ENCODE data around the gene MAGT1.
"Not testable (repeated sequence)": the region's sequence is repeated elsewhere in the genome, so short reads cannot be mapped to it uniquely, and the experiment has no call there.

The MAGT1 gene

DNA sequence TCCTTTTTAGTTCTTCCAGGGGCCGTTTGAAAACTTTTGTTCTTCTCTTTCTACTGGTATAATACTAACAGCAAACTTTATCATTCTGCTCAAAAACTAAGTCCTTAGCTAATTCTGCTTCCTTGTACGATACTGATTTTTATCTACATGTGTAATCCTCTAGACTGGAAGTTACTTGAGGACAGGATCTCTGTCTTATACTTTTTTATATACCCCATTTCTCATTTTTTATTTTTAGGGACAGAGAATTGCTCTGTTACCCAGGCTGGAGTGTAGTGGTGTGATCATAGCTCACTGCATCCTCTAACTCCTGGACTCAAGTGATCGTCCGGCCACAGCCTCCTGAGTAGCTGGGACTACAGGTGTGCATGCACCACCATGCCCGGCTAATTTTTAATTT is 6.3 kb upstream of the MAGT1 start:
- H3K27me3 Mint-ChIP-seq: no peaks in the 10 kb centered on the region
- peak overlapping the region; percentile 84 for H3K4me3 Mint-ChIP-seq
- H3K36me3 Mint-ChIP-seq (ENCODE audit: low read depth): peaks cover 55% of the 10 kb centered on the region
- peaks cover 20% of the 10 kb centered on the region for H3K4me1 Mint-ChIP-seq (ENCODE audit: low read depth)
- H3K9me3 Mint-ChIP-seq: no peaks in the 10 kb centered on the region
- H3K27ac Mint-ChIP-seq: peak overlapping the region; percentile 91
- no peak for DNase-seq

DNA sequence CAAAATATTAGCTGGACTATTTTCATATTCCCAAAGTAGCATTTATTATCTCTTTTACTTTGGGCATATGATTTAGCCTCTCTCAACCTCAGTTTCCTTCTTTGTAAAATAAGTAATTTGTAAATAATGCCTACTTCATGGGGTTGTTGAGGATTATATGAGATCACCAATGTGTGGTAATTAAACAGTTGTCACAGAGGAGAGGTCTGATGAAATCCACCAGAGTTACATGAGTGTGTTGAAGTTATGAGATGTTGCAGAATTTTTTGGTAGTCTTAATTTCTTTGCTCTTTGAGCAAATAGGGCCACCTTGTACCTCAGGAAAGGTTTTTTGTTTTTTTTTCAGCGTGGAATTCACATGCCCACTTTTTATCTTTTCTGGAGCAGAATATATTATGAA is 5.5 kb upstream of the MAGT1 start:
- Mint-ChIP-seq H3K27me3 (peaks cover 1% of the 10 kb centered on the region), H3K27ac (peak overlapping the region; percentile 91), H3K36me3 (ENCODE audit: low read depth) (peaks cover 50% of the 10 kb centered on the region), H3K4me1 (ENCODE audit: low read depth) (peaks cover 21% of the 10 kb centered on the region), H3K4me3 (peak overlapping the region; percentile 84), H3K9me3 (no peaks in the 10 kb centered on the region)
- DNase-seq: no peak

DNA sequence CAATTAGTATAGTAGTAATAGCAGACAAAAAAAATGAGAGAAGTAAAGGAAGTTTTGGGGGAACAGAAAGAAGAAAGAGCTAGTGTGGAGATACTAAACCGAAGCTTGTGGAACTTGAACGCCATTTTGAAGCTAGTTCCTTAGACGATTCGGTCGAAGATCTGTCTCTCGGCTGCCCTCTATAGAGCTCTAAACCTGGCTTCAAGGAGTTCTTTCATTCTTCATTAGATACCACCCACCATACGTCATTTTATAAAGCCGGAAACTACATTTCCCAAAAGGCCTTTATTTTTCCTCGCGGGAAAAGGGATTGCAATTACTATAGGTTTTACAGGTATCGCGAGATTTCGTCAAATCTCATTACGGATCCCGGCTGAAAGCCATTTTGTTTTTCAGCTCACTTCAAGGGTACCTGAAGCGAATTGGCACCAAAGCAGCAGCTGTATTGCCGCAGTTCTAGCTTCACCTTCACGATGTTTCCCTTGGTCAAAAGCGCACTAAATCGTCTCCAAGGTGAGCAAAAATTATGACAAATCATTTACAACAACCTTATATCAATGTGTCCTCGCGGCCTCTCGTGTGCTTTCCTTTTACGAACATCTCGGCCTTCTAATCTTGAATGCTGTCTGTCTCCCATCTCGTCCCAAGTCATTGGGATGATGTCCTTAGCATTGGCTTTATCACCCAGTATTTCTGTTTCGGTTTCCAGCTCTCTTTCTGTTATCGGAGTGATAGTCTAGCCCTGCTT is 4.0 kb upstream of the MAGT1 start, which contains the start of gene COX7B:
Gene COX7B, plus strand, starts transcription at position 388 of the 748 bp plus-strand sequence. Its CDS starts 86 bp downstream, at position 474.
- H3K4me3 Mint-ChIP-seq: peak within 1 kb of the TSS; percentile 84
- no peaks in the 10 kb centered on the region for H3K9me3 Mint-ChIP-seq
- peak; percentile 50 for DNase-seq
- peaks cover 22% of the 10 kb centered on the region for H3K4me1 Mint-ChIP-seq (ENCODE audit: low read depth)
- peaks cover 7% of the 10 kb centered on the region for H3K27me3 Mint-ChIP-seq
- peaks cover 49% of the 10 kb centered on the region for H3K36me3 Mint-ChIP-seq (ENCODE audit: low read depth)
- H3K27ac Mint-ChIP-seq: peak within 1 kb of the TSS; percentile 91

DNA sequence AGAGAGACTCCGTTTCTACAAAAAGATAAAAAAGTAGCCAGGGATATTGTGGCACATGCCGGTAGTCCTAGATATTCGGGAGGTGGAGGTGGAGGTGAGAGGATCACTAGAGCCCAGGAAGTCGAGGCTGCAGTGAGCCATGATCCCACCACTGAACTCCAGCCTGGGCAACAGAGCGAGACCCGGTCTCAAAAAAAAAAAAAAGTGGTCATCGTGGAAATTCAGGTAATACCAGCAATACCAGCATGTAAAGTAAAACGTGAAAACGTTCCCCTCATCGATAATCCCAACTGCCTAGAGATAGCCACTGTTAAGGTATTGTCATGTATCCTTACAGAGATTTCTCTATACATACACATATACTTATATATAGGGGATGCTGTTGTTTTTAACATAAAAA is 1.5 kb downstream of the MAGT1 start:
- peaks cover 31% of the 10 kb centered on the region for H3K4me1 Mint-ChIP-seq (ENCODE audit: low read depth)
- H3K36me3 Mint-ChIP-seq (ENCODE audit: low read depth): peaks cover 21% of the 10 kb centered on the region
- DNase-seq: no peak
- H3K4me3 Mint-ChIP-seq: peak overlapping the region; percentile 90
- peak overlapping the region; percentile 79 for H3K27ac Mint-ChIP-seq
- H3K27me3 Mint-ChIP-seq: peaks cover 7% of the 10 kb centered on the region
- no peaks in the 10 kb centered on the region for H3K9me3 Mint-ChIP-seq

DNA sequence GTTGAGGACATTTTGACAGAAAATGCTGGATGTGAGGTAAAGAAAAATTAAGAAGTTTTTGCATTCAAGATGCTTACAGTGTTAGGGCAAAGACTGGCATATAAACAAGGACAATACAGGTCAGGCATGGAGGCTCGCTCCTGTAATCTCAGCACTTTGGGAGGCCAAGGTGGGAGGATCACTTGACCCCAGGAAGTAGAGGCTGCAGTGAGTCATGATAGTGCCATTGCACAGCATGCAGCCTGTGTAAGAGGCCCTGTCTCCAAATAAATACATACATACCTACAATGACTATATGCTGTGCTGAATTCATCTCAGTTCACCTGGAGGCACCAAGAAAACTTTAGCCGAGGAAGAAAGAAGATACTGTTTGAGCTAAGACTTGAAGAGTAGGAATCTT is 2.3 kb downstream of the MAGT1 start:
- Mint-ChIP-seq H3K27me3 (peaks cover 7% of the 10 kb centered on the region), H3K4me1 (ENCODE audit: low read depth) (peaks cover 31% of the 10 kb centered on the region), H3K27ac (peak overlapping the region; percentile 15), H3K9me3 (no peaks in the 10 kb centered on the region), H3K36me3 (ENCODE audit: low read depth) (peaks cover 23% of the 10 kb centered on the region), H3K4me3 (peak overlapping the region; percentile 90)
- no peak for DNase-seq

DNA sequence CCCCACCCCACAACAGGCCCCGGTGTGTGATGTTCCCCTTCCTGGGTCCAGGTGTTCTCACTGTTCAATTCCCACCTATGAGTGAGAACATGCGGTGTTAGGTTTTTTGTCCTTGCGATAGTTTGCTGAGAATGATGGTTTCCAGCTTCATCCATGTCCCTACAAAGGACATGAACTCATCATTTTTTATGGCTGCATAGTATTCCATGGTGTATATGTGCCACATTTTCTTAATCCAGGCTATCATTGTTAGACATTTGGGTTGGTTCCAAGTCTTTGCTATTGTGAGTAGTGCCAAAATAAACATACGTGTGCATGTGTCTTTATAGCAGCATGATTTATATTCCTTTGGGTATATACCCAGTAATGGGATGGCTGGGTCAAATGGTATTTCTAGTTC is 13.8 kb downstream of the MAGT1 start:
- not testable (repeated sequence) for H3K27ac Mint-ChIP-seq; H3K27me3 Mint-ChIP-seq; H3K4me3 Mint-ChIP-seq; H3K4me1 Mint-ChIP-seq (ENCODE audit: low read depth); H3K9me3 Mint-ChIP-seq; DNase-seq
- H3K36me3 Mint-ChIP-seq (ENCODE audit: low read depth): peaks cover 16% of the 10 kb centered on the region

DNA sequence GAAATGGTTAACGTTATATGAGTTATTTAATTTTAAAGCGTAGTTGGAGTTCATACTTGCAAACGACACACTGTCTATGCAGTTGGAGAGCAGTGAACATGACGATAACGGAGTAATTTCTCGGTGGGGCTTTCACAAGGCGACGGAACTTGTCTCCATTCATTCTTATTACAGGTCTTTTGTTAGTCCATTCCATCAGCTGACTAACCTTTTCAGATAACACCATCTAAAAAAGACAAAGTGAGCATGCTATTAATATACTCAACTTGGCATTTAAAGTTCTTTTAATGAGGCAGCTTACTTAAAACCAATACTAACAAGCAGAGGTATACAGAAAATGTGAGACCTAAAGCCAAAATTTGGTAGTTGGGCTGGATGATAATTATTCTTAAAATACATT is 19.9 kb downstream of the MAGT1 start:
- H3K9me3 Mint-ChIP-seq: no peaks in the 10 kb centered on the region
- H3K4me3 Mint-ChIP-seq: no peak overlapping the region
- H3K4me1 Mint-ChIP-seq (ENCODE audit: low read depth): peaks cover 3% of the 10 kb centered on the region
- peaks cover 29% of the 10 kb centered on the region for H3K36me3 Mint-ChIP-seq (ENCODE audit: low read depth)
- no peak overlapping the region for H3K27ac Mint-ChIP-seq
- H3K27me3 Mint-ChIP-seq: peaks cover 6% of the 10 kb centered on the region
- no peak for DNase-seq

DNA sequence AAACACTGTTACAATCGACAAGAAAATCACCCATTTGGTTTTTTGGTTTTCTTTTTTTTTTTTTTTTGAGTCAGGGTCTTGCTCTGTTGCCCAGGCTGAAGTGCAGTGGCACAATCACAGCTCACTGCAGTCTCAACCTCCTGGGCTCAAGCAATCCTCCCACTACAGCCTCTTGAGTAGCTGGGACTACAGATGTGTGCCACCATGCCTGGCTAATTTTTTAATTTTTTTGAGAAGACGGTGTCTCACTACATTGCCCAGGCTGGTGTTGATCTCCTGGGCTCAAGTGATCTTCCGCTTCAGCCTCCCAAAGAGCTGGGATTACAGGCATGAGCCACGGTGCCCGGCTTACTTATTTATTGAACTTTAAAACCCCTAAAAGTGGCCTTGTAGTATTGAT is 63.7 kb downstream of the MAGT1 start:
- H3K27me3 Mint-ChIP-seq; H3K27ac Mint-ChIP-seq; H3K4me3 Mint-ChIP-seq; H3K9me3 Mint-ChIP-seq; DNase-seq; H3K4me1 Mint-ChIP-seq (ENCODE audit: low read depth): not testable (repeated sequence)
- H3K36me3 Mint-ChIP-seq (ENCODE audit: low read depth): peaks cover 51% of the 10 kb centered on the region

DNA sequence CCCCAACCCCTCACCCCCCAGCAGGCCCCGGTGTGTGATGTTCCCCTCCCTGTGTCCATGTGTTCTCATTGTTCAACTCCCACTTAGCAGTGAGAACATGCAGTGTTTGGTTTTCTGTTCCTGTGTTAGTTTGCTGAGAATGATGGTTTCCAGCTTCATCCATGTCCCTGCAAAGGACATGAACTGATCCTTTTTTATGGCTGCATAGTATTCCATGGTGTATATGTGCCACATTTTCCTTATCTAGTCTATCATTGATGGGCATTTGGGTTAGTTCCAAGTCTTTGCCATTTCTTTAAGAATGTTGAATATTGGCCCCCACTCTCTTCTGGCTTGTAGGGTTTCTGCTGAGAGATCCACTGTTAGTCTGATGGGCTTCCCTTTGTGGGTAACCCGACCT is 73.2 kb downstream of the MAGT1 start:
- Mint-ChIP-seq H3K36me3 (ENCODE audit: low read depth) (peaks cover 41% of the 10 kb centered on the region), H3K27me3 (peaks cover 20% of the 10 kb centered on the region)
- not testable (repeated sequence) for DNase-seq; H3K4me1 Mint-ChIP-seq (ENCODE audit: low read depth); H3K27ac Mint-ChIP-seq; H3K4me3 Mint-ChIP-seq; H3K9me3 Mint-ChIP-seq

DNA sequence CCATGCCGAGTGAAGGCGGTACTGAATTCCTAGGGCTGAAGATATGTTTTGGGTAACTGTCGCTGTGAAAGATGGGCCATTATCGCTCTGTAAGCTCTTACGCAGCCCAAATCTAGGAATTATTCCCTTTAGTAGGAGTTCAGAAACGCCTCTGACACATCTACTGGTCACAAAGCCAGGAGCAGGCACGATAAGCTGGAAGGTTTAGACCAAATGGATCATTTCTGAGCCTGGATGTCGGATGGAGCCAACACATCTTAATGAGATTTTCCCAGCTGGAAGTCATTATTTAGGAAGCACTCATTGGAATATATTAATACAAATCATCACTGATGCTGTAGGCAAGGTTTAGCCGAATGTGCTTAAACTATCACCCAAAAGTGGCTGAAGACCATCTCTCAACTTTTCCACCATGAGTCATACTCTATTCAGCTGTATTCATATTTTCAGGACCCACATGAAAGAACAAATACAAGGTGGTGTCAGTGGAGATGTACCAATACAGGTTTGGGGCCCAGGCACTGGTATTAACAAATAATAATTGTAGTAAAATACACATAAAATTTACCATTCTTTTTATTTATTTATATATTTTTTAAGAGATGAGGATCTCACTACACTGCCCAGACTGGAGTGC is 75.0 kb downstream of the MAGT1 start:
- H3K4me3 Mint-ChIP-seq: no peak overlapping the region
- no peak overlapping the region for H3K27ac Mint-ChIP-seq
- peaks cover 24% of the 10 kb centered on the region for H3K36me3 Mint-ChIP-seq (ENCODE audit: low read depth)
- H3K27me3 Mint-ChIP-seq: peaks cover 27% of the 10 kb centered on the region
- H3K4me1 Mint-ChIP-seq (ENCODE audit: low read depth): peaks cover 12% of the 10 kb centered on the region
- H3K9me3 Mint-ChIP-seq: peaks cover 8% of the 10 kb centered on the region
- DNase-seq: no peak

DNA sequence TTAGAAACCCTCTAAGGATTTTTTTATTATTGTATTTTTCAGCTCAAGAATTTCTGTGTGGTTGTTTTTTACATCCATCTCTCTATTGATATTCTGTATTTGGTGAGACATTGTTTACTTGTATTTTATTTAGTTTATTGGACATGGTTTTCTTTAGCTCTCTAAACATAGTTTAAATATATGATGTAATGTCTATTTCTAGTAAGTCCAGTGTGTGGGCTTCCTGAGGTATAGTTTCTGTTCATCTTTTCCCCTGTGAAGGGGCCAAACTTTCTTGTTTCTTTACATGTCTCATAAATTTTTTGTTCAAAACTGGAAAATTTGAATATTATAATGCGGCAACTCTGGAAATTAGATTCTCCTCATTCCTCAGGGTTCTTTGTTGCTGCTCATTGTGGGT is 81.0 kb downstream of the MAGT1 start:
- H3K27me3 Mint-ChIP-seq: peaks cover 20% of the 10 kb centered on the region
- DNase-seq: no peak
- H3K9me3 Mint-ChIP-seq: no peaks in the 10 kb centered on the region
- H3K27ac Mint-ChIP-seq: no peak overlapping the region
- peaks cover 3% of the 10 kb centered on the region for H3K4me1 Mint-ChIP-seq (ENCODE audit: low read depth)
- H3K36me3 Mint-ChIP-seq (ENCODE audit: low read depth): no peaks in the 10 kb centered on the region
- no peak overlapping the region for H3K4me3 Mint-ChIP-seq

DNA sequence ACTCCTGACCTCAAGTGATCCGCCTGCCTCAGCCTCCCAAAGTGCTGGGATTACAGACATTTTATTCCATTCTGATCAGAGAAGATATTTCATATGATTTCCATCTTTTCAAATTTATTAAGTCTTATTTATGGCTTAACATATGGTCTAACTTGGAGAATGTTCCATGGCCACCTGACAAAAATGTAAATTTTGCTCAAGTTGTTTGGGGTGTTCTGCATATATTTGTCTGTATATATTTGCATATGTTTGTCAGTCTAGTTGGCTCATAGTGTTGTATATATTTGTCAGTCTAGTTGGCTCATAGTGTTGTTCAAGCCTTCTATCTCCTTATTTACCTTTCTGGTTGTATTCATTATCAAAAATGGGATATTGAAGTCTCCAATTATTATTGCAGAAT is 93.0 kb downstream of the MAGT1 start:
- peaks cover 6% of the 10 kb centered on the region for H3K9me3 Mint-ChIP-seq
- no peak for DNase-seq
- no peak overlapping the region for H3K4me3 Mint-ChIP-seq
- no peak overlapping the region for H3K27ac Mint-ChIP-seq
- no peaks in the 10 kb centered on the region for H3K4me1 Mint-ChIP-seq (ENCODE audit: low read depth)
- no peaks in the 10 kb centered on the region for H3K27me3 Mint-ChIP-seq
- no peaks in the 10 kb centered on the region for H3K36me3 Mint-ChIP-seq (ENCODE audit: low read depth)

DNA sequence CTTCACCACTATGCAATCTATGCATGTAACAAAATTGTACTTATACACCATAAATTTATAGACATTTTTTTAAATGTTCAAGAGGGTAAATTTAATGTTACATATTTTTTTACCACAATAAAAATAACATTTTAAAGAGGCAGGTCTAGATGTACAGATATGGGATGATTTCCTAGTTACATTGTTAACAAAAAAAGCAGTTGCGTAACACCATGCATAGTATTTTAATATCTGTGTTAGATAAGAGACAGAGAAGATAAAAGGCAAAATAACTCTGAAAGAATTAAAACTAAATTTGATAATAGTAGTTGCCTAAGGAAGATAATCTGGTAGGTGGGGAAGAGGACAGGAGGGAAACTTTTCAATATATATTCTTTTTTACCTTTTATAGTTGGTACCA is 100.1 kb downstream of the MAGT1 start:
- no peaks in the 10 kb centered on the region for H3K4me1 Mint-ChIP-seq (ENCODE audit: low read depth)

DNA sequence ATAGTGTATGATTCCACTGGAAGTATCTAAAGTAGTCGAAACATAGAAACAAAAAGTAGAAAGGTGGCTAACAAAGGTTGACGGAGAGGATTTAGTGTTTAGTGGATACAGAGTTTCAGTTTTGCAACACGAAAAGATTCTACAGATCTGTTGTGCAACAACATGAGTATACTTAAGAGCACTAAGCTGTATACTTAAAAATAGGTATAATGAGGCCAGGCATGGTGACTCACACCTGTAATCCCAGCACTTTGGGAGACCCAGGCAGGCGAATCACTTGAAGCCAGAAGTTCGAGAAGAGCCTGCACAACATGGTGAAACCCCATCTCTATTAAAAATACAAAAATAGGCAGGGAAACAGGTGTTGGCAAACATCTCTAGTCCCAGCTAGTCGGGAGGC is 101.3 kb downstream of the MAGT1 start:
- no peak overlapping the region for H3K4me3 Mint-ChIP-seq
- no peaks in the 10 kb centered on the region for H3K36me3 Mint-ChIP-seq (ENCODE audit: low read depth)
- H3K27ac Mint-ChIP-seq: no peak overlapping the region
- no peaks in the 10 kb centered on the region for H3K4me1 Mint-ChIP-seq (ENCODE audit: low read depth)
- H3K9me3 Mint-ChIP-seq: no peaks in the 10 kb centered on the region
- no peak for DNase-seq
- H3K27me3 Mint-ChIP-seq: peaks cover 3% of the 10 kb centered on the region

More for the DNA sequence above, 100.1 kb downstream of the MAGT1 start:
- no peak for DNase-seq
- Mint-ChIP-seq H3K9me3 (no peaks in the 10 kb centered on the region), H3K4me3 (no peak overlapping the region), H3K27me3 (no peaks in the 10 kb centered on the region), H3K27ac (no peak overlapping the region), H3K36me3 (ENCODE audit: low read depth) (no peaks in the 10 kb centered on the region)

DNA sequence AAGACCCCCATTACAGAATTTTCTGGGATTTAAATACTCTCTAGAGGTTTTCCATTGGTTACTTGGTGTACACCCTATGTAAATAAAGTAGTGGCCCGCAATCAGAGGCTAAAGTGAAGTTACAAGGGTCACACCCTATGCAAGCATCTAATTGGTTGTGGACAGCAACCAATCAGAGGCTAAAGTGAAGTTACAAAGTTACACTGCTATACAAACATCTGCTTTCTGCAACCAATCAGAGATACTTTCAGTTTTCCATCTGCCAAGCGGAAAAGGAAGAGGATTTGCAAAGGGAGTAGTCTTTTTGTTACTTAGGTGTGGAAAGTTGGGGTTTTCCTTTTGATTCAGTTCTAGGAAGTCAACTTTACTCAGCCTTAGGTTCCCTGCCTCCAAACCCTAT is 107.2 kb downstream of the MAGT1 start:
- Mint-ChIP-seq H3K27ac (peak overlapping the region; percentile 87), H3K4me3 (peak overlapping the region; percentile 66), H3K36me3 (ENCODE audit: low read depth) (peaks cover 14% of the 10 kb centered on the region), H3K27me3 (peaks cover 3% of the 10 kb centered on the region), H3K4me1 (ENCODE audit: low read depth) (peaks cover 22% of the 10 kb centered on the region), H3K9me3 (no peaks in the 10 kb centered on the region)
- no peak for DNase-seq

Measured in activated T-cell treated with anti-CD3 and anti-CD28 coated beads, Interleukin-2, amount 50 U/mL, for 24 hours (primary cell).